HG02884 (cell line): ENCODE measurements around the gene KDM4F.

Experiments
- ATAC-seq: cut with Tn5 transposase; IDR thresholded peaks from one replicate; pipeline ENCODE4 v1.9.1; 2021; ENCODE audit warnings: mild to moderate bottlenecking, moderate library complexity; ENCODE audit not compliant: unreplicated experiment

KDM4F gene

DNA sequence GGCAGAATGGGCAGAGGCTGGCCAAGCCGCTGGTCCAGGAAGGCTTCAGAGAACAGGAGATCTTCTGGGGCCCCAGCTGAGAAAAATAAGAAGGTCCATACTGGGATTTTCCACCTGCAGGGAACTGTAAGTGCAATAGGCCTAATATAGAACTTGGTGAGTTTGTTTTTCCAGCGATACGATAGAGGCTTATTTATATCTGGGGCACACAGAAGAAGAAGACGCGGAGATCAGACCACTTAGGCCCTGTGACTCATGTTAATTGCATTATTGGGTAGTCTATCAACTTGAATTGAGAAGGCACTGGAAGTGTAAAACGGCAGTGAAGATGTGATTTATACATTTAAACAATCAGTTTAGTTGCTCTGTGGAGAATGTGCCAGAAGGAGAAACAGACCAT is 9.8 kb downstream of the KDM4F start:
- ATAC-seq = no peak

DNA sequence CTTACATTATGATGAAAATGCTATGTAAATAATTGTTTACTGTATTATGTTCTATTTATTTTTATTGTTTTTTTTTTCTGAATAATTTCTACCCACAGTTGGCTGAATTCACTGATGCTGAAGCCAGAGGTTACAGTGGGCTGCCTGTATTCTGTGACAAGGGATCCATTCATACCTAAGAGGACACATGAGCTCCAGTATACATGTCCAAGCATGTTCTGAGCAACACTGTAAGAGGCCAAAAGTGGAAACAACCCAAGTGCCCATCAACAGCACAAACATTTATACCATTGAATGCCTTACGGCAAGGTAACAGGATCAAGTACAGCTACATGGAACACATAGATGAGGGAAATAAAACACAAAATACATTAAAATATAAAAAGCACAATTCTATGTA is 16.1 kb downstream of the KDM4F start:
- no peak for ATAC-seq

DNA sequence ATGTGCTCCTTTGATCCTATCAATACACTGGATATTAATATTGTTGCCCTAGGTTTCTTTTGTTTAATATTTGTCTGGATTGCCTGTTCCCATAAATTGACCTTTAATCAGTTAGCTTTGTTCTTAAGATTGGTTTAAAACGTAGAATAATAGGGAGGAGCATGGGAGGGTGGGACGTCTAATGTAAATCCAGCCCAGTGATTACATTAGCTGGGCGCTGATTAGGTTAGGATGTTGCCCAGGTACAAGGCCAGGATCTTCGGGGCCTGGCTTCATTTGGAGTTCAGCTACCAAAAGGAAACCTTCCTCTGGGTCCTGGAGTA is 17.5 kb downstream of the KDM4F start, which contains the start of gene SRSF8:
Gene SRSF8, plus strand, starts transcription at position 204 of the 323 bp plus-strand sequence. CDS start 308 bp downstream, outside the sequence.
- peak; percentile 36 for ATAC-seq

DNA sequence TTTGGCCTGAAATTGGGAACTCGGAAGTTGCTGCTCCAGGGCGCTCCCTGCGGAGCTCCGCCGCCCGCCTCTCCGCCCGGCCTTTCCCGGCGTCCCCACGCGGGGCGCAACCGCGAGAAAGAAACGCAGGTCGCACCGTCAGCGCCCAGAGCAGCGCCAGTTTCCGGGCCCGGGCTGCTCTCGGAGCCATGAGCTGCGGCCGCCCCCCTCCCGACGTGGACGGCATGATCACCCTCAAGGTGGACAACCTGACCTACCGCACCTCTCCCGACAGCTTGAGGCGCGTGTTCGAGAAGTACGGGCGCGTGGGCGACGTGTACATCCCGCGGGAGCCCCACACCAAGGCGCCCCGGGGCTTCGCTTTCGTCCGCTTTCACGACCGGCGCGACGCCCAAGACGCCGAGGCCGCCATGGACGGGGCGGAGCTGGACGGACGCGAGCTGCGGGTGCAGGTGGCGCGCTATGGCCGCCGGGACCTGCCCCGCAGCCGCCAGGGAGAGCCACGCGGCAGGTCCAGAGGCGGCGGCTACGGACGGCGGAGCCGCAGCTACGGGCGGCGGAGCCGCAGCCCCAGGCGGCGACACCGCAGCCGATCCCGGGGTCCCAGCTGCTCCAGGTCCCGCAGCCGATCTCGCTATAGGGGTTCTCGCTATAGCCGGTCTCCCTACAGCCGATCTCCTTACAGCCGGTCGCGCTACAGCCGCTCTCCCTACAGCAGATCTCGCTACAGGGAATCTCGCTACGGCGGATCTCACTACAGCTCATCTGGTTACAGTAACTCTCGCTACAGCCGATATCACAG is 18.0 kb downstream of the KDM4F start:
- ATAC-seq = peak; percentile 54

DNA sequence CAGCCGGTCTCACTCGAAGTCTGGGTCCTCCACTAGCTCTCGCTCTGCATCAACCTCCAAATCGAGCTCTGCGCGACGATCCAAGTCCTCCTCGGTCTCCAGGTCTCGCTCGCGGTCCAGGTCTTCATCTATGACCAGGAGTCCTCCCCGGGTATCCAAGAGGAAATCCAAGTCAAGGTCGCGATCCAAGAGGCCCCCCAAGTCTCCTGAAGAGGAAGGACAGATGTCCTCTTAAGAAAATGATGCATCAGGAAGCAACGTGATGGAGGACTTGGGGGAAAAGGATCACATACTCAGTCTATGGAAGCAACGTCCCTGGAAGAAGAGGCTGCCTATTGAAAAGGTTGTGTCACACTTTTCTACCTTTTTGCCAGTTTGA is 18.6 kb downstream of the KDM4F start:
- ATAC-seq = no peak

DNA sequence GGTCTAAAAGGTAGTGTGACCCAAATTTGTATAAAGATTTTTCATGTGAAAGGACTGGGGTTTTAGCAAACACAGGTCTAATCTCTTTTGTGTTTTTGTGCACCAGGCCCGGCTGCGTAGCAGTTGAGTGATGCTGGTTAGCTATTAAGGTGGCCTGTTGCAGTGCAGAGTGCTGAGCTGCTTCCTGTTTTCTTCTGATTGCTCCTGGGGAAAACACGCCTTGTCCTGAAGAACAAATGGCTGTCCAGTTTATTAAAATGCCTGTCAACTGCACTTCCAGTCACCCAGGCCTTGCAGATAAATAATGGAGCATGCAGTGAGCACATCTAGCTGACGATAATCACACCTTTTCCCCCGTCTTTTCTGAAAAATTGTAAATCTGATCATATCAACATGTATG is 19.3 kb downstream of the KDM4F start:
- ATAC-seq = peak; percentile 64

DNA sequence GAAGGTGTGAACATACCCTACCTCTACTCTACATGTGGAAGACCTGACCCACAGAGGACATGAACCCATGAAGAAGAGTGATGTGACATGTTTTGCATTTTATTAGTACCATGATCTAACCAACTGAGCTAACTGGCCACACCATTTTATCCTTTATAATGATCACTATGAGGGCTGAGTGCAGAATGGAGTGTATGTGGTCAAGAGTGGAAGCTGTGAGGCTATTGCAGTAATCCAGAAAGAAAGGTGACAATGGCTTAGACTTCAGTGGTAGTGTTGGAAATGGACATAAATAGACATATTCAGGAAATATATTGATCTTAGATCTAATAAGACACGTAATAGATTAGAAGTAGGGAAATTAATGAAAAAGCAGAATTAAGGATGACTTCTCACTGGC is 21.2 kb downstream of the KDM4F start:
- no peak for ATAC-seq

DNA sequence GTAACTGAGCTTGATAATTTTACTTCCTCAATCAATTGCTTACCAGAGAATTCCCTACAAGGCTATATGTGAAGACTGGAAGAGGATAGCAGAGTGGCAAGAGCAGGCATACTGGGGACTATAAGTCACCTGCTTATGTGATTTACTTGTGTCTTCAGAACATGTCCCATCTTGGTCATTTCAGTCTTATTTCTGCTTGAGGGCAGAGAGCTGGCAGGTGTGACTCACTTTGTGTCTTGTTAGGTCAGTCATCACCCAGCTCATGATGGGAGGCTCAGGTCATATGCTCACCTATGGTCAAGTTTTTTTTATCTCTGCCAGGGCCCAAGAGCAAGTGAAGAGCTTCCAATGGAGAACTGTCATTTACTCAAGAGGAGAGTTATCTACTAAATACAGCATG is 23.7 kb downstream of the KDM4F start:
- no peak for ATAC-seq

DNA sequence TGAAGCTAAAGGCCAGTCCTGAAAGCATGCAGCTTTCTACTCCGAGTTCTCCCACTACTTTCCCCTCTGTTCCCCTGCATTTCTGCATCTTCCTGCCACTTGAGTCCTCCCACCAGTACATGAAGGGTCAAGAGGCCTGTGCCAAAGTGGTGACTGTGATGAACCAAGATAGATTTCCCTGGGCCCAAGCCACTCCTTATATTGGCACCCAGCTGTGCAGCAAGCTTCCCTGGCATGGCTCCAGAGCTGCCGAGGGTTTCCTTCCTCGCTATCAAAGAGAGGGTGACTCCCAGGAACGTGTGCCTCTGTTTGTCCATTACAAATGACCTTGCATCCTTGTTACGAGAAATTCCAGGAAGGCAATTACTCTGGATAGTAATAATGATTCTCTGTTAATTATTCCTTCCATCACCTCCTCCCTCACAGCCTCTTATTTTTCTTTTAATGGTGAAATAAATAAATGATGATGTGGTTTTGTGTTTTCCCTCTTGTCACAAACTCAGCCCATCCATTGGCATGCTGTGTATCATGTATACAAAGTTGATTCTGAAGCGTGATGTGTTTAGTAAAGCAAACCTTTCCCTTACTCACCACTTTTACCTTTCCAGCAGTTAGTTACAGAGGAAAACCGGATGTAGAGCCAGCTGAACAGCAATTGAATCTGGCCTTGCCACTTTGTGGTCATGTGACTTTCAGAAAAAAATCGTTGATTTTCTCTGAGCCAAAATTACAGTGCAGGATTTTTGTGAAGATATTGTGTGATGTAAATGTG is 25.8 kb downstream of the KDM4F start:
- ATAC-seq = no peak

DNA sequence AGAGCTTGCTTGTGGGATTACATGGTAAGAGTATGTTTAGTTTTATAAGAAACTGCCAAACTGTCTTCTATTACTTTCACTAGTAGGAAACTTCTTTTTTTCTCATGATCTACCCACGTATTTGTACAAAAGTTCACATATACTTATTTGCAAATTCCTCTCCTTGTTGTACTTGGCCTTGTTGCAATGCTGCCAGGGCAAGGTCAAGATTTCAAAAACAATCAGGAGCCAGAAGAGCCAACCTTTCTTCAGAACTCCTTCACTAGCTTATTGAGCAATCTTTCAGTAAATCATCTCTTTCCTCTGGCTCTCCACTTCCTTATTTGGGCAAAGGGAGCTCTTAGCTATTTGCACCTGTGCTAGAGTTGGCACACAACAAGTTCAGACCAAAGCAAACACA is 27.2 kb downstream of the KDM4F start:
- no peak for ATAC-seq

DNA sequence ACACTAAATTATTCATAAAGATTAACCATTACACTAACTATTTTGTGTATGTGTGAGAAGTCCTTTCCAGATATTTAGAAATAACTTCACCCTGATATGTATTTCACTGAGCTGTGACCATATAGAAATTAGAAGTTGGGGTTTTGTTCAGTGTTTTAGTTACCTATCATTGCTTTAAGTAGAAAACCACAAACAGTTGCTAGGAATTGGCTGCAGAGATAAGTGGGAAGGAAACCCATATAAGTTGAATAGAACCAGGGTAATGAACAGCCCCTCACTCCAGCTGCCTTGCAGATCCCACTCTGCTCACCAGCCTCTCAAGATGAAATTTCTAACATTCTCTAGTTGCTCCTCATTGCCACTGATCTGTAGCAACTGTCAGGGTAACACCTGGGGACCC is 27.8 kb downstream of the KDM4F start:
- no peak for ATAC-seq

DNA sequence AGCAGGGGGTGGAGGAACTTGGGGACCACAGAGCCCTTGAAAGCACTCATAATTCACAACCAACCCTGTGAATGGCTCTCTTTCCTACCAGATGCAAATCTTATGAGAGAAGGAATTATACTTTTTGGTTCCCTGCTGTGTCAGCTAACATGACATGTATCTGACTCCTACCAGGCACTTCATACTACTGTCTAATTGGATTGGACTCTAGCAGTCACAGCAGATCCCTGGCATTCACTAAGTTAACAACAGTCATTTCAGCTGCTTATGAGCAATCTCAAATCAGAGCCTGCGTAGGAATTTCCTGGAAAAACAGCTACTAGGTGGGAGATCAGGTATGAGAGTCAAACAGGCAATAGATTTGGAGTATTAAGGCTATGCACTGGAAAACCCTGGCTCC is 29.3 kb downstream of the KDM4F start:
- ATAC-seq = no peak

DNA sequence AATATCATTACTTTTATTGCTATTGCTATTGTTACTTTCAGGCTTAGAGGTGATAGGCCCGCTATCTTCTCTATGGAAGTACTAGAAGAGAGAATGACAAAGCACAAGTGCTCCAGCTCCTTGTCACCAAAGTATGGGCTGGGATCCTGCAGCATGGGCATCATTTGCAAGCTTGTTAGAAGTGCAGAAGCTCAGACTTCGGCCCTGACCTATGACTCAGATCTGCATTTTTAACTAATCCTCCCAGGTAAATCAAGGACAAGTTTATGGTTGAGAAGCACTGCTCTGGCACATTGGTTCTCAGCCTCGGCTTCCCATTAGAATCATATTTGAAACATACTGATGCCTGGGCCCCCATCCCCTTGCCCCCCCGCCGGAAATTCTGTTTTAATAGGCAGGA is 31.8 kb downstream of the KDM4F start:
- ATAC-seq = no peak

DNA sequence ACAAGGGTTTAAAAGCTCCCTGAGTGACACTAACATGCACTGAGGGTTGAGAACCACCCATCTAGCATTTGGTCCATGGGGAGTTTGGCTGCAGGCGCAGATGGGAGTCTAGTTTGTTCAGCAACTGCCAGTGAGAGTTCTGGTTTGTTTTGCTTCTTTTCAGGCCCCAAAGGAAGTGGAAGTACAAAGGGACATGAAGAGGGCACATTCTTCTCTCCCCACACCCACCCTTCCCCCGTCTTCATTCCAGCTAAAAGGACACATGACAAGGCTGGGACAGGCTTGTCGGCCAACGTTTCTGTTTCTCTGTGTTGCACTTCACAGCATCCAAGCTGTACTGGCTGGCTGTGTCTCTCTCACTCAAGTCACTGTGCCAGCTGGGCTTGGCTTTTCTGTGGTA is 32.2 kb downstream of the KDM4F start:
- no peak for ATAC-seq

DNA sequence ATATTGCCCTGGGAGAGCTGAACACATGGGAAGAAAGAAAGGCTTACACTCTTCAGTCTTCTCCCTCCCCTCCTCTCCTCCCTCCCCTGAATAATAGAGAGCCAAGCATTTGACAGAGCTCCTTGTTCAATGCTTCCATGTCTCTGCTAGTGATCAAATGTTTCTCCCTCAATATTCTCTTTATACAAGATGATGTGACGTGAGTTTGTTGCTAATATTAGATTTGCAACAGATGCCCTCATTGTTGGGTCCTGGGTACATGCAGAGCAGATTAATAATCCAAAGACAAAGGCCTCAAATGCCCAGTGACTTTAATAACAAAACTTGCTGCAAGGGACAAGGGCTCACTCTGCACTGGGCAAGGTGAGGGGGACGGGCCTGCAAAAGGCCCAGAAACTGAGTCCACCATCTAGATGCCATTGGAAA is 33.4 kb downstream of the KDM4F start:
- no peak for ATAC-seq

DNA sequence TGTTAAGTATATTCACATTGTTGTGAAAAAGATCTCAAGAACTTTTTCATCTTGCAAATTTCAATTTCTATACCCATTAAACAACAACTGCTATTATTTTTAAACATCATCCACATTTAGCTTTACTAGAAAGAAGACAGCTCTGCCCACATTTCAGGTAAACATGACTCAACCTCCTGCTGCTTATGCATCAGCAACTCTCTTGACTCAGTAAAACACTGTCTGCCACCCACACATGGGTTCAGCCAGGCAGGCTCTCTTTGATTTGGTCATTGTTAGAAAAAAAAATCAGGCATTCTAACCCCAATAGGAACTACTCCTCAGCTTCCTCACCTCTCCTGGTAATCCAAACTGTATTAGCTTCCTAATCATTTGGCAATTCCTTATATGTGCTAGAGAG is 35.3 kb downstream of the KDM4F start:
- peak; percentile 52 for ATAC-seq

DNA sequence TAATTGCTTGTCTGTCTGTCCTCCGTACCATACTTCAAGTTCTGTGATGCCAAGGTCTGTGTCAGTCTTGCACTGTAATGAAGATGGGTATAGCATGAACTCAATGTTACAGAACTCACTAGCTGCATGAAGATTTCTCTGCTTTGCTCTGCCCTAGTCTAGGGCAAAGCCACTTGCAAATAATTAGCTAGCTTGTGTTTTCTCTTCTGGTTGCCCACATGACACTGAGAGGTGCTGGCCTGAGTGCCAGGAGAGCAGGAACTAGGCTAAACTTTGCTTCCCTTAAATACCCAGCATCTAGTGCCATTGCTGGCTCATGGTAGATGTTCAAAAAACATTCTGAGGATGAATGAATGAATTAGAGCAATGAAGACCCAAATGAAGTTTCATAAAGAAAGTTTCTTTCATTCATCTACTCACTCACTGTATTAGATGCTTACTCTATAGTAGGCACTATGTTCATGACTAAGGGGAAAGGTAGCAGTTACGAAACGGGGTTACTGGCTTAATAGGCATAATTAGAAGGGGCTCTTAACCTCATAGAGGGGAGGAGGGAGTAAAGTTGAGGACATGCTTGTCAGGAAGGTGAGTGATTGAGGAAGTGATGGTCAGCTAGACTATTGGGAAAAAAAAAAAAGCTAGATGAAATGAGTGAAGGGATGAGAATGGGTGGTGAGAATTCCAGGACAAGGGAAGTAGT is 36.0 kb downstream of the KDM4F start:
- ATAC-seq = no peak

DNA sequence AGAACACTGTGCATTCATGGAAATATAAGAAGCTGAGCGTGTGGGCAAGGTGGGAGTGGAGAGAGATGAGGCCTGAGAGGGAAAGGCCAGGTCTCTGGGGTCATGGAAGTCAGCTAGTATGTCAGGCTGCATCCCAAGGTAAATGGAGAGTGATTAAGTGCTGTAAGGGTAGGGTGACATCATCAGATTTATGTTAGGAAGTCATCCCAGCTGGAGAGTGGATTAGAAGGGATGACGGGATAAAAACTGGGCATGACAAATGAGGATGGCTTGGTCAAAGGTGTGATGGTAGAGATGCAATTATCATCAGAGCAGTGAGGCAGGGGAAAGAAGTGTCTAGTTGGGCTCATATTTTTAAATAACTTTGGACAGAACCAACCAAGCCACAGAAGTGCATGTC is 36.9 kb downstream of the KDM4F start:
- no peak for ATAC-seq

DNA sequence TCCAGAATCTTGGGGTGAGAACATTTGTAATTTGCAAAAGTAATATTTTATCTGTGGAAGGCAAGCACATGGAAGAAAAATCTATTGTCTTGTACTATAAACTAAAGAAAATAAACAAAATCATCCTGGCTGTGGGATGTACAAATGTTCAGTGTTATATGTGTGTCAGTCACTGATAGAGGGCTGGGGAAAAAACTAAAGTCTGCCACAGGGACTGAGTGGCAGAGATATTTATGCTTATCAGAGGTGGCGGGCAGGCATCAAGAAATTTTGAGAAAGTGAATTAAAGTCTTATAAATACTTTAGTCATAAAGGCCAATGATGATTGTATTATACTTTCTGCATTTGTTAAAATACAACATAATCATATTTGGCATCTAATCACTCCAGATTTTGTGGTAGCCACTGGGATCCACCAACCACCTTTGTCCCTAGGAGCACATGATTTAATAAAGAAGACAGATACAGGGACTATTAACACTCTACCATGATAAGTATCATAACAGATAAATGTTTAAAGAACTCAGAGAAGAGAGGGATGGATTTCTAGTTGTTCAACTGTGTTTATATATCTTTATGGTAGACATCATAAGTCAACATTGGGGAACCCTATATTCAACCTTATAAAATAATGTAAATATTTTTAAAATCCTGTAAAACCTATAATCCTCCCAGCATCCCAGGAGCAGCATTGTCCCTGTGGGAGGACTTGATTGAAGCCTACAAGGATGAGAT is 37.8 kb downstream of the KDM4F start:
- ATAC-seq = no peak

DNA sequence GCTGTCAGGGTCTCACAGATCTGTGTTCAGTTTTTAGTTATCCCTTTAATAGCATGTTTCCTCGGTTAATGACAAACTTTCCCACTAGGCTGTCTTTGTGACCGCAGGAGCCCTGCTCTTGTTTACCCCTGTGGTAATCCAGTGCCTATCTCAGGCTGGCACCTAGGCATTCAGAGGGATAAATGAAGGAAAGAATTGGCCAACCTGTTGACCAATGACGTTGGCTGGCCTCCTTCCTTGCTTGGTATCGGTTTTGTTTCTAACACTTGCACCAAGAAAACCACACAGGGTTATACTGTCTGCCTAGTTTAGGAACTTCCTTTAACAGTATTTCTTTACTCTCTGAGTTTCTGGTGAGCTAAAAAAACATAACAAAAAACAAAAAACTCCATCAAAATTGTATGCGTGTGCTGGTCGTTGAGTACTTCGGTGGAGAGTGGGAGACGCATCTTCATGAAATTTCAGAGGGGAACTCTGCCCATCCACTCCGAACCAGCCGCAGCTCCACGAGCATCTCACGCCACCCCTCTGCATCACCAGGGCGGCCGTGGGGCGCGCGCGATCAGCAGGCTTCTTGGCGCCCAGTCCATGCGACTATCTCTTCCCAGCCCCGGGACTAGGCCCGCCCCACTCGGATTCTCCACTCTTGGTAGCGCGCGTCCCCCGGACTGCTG is 39.9 kb downstream of the KDM4F start:
- peak; percentile 45 for ATAC-seq
